ENCODE data around the gene CDH6. TPM values are rescaled to one million over a fixed set of nuclear protein-coding genes. Genes with fewer than 3 reads are reported as not detected.

Gene CDH6
- total RNA-seq, 1 experiment from 2014 or later: not detected

- H3F3A ChIP-seq (ENCODE audit: insufficient read depth, low read depth): no peaks in the 10 kb centered on the region
- no peak for DNase-seq
- peaks cover 15% of the 10 kb centered on the region for H3K27me3 ChIP-seq (ENCODE audit: insufficient read depth, low read depth)
- H3K79me2 ChIP-seq (ENCODE audit: low read depth): no peaks in the 10 kb centered on the region
- H2AFZ ChIP-seq: no peak overlapping the region
- TF ChIP-seq EZH2 (IDR thresholded peaks at IDR 0.05; ENCODE audit: low read depth): no peak
- no peak for TF ChIP-seq CTCF (conservative IDR thresholded peaks at IDR 0.05)
- no peaks in the 10 kb centered on the region for H3K4me1 ChIP-seq (replicated peaks; ENCODE audit: insufficient read depth)
- intact Hi-C loops (cut with micrococcal nuclease; ENCODE audit: unreplicated experiment): no loop called here
- H3K27ac ChIP-seq: no peak overlapping the region
- no peaks in the 10 kb centered on the region for H3K9me2 ChIP-seq (ENCODE audit: insufficient read depth)
- ChIA-PET CTCF (no interaction called here), POLR2A (ENCODE audit: unreplicated experiment) (no interaction called here)
- H3K36me3 ChIP-seq (ENCODE audit: low read depth): no peaks in the 10 kb centered on the region
- no peak overlapping the region for H3K4me2 ChIP-seq
- no peak overlapping the region for H3K4me3 ChIP-seq
- H4K20me1 ChIP-seq (ENCODE audit: insufficient read depth): no peaks in the 10 kb centered on the region
- H3K9me3 ChIP-seq (ENCODE audit: insufficient read depth, low read depth): no peaks in the 10 kb centered on the region
- no TSS peak for BruUV-seq (replicated peaks)
These were observed 140.8 kb downstream of the CDH6 start for GRCh38 chr5:31334061-31334860.

GRCh38 chr5:31335456-31335855, 142.0 kb downstream of the CDH6 start:
- DNase-seq: no peak
- POLR2A ChIA-PET (ENCODE audit: unreplicated experiment): no interaction called here
- TF ChIP-seq CTCF (conservative IDR thresholded peaks at IDR 0.05) (no peak), EZH2 (IDR thresholded peaks at IDR 0.05; ENCODE audit: low read depth) (no peak)
- no peak overlapping the region for H2AFZ ChIP-seq
- no peak overlapping the region for H3K4me2 ChIP-seq
- intact Hi-C loops (cut with micrococcal nuclease; ENCODE audit: unreplicated experiment): no loop called here
- no peaks in the 10 kb centered on the region for H3K4me1 ChIP-seq (replicated peaks; ENCODE audit: insufficient read depth)
- no peak overlapping the region for H3K27ac ChIP-seq
- no peak overlapping the region for H3K4me3 ChIP-seq
- CTCF ChIA-PET: no interaction called here
- H3K27me3 ChIP-seq (ENCODE audit: insufficient read depth, low read depth): peaks cover 17% of the 10 kb centered on the region
- BruUV-seq (replicated peaks): no TSS peak
- no peaks in the 10 kb centered on the region for H4K20me1 ChIP-seq (ENCODE audit: insufficient read depth)
- H3K36me3 ChIP-seq (ENCODE audit: low read depth): no peaks in the 10 kb centered on the region
- H3K79me2 ChIP-seq (ENCODE audit: low read depth): no peaks in the 10 kb centered on the region
- no peaks in the 10 kb centered on the region for H3K9me3 ChIP-seq (ENCODE audit: insufficient read depth, low read depth)
- no peaks in the 10 kb centered on the region for H3F3A ChIP-seq (ENCODE audit: insufficient read depth, low read depth)
- no peaks in the 10 kb centered on the region for H3K9me2 ChIP-seq (ENCODE audit: insufficient read depth)

- no peak for TF ChIP-seq EZH2 (IDR thresholded peaks at IDR 0.05; ENCODE audit: low read depth)
- no peak for TF ChIP-seq CTCF (conservative IDR thresholded peaks at IDR 0.05)
- Histone ChIP-seq H3F3A (ENCODE audit: insufficient read depth, low read depth) (no peaks in the 10 kb centered on the region), H3K4me1 (replicated peaks; ENCODE audit: insufficient read depth) (no peaks in the 10 kb centered on the region), H3K27me3 (ENCODE audit: insufficient read depth, low read depth) (peaks cover 15% of the 10 kb centered on the region; the same call in 1 of the 2 replicates), H3K4me2 (no peak overlapping the region), H3K9me2 (ENCODE audit: insufficient read depth) (no peaks in the 10 kb centered on the region), H3K27ac (no peak overlapping the region), H4K20me1 (ENCODE audit: insufficient read depth) (no peaks in the 10 kb centered on the region), H3K79me2 (ENCODE audit: low read depth) (no peaks in the 10 kb centered on the region), H2AFZ (no peak overlapping the region), H3K36me3 (ENCODE audit: low read depth) (no peaks in the 10 kb centered on the region), H3K9me3 (ENCODE audit: insufficient read depth, low read depth) (0 out of 2 replicates have a peak, but pooled peaks cover 3% of the 10 kb centered on the region), H3K4me3 (no peak overlapping the region)
- intact Hi-C loops (cut with micrococcal nuclease; ENCODE audit: unreplicated experiment): no loop called here
- POLR2A ChIA-PET (ENCODE audit: unreplicated experiment): no interaction called here
- DNase-seq: no peak
- no TSS peak for BruUV-seq (replicated peaks)
- CTCF ChIA-PET: no interaction called here
These were observed 150.5 kb downstream of the CDH6 start for GRCh38 chr5:31343946-31344345.
